GM12874 (cell line): ENCODE results near the gene SLC6A3.

Experiments used
- CTCF ChIP-seq: IDR thresholded peaks from 2 replicates; pipeline ENCODE4 v1.5.1; 2011; ENCODE audit warnings: low read depth, mild to moderate bottlenecking, control low read depth, low read length, moderate library complexity; ENCODE audit not compliant: insufficient read depth

The SLC6A3 gene

GRCh38 chr5:1401536-1402138 is 43.6 kb downstream of the SLC6A3 start:
- TF ChIP-seq CTCF: no peak

- no peak for TF ChIP-seq CTCF
Observed at GRCh38 chr5:1400936-1401335, 44.3 kb downstream of the SLC6A3 start.

- TF ChIP-seq CTCF: no peak
Observed at GRCh38 chr5:1400211-1400855, 44.9 kb downstream of the SLC6A3 start.

GRCh38 chr5:1399737-1400136 is 45.5 kb downstream of the SLC6A3 start:
- no peak for TF ChIP-seq CTCF

GRCh38 chr5:1396293-1396816 is 48.9 kb downstream of the SLC6A3 start:
- TF ChIP-seq CTCF: no peak

- no peak for TF ChIP-seq CTCF
Observed at GRCh38 chr5:1394881-1395860, 50.1 kb downstream of the SLC6A3 start.
